HL-60 (cell line): ENCODE measurements around the gene PTPRF.

ENCODE experiments used
- DNase-seq, 2 experiments: peaks; one replicate each; pipeline ENCODE4 v3.0.0-alpha.2; 2010 to 2020; ENCODE audit warnings: low read depth in 1 of 2, low spot score in 1 of 2
- H3K27ac ChIP-seq: fragments of 250-450 bp; sonication (Bioruptor Pico); replicated peaks from 2 replicates; pipeline ENCODE4 v1.5.1; 2020; ENCODE audit warnings: mild to moderate bottlenecking, moderate library complexity
- H3K27me3 ChIP-seq: fragments of 250-450 bp; sonication (Bioruptor Pico); 2 replicates; pipeline ENCODE4 v1.5.1; 2021; ENCODE audit warnings: mild to moderate bottlenecking, moderate library complexity; ENCODE audit not compliant: insufficient read depth, poor library complexity, severe bottlenecking
- H3K4me3 ChIP-seq: replicated peaks from 2 replicates; pipeline ENCODE4 v1.5.1; 2011; ENCODE audit warnings: mild to moderate bottlenecking, control low read depth, low read length; ENCODE audit not compliant: insufficient read depth
- GABPA ChIP-seq: IDR thresholded peaks from 2 replicates; pipeline ENCODE4 v1.6.1; 2012; ENCODE audit warnings: low read depth
- POLR2AphosphoS5 ChIP-seq: IDR thresholded peaks from 2 replicates; pipeline ENCODE4 v1.6.1; 2012; ENCODE audit warnings: low read depth
- SPI1 ChIP-seq: IDR thresholded peaks from 2 replicates; pipeline ENCODE4 v1.6.1; 2012; ENCODE audit warnings: low read depth, mild to moderate bottlenecking, borderline replicate concordance
- TF ChIP-seq, protein P1 (sequence below): IDR thresholded peaks from 2 replicates; pipeline ENCODE4 v1.6.1; 2012; ENCODE audit warnings: low read depth; ENCODE audit not compliant: insufficient replicate concordance
- TF ChIP-seq, protein P2 (sequence below): IDR thresholded peaks from one replicate; pipeline ENCODE4 v1.5.1; 2011; ENCODE audit warnings: low read length, control low read depth, inconsistent platforms; ENCODE audit not compliant: insufficient read depth

The PTPRF gene

DNA sequence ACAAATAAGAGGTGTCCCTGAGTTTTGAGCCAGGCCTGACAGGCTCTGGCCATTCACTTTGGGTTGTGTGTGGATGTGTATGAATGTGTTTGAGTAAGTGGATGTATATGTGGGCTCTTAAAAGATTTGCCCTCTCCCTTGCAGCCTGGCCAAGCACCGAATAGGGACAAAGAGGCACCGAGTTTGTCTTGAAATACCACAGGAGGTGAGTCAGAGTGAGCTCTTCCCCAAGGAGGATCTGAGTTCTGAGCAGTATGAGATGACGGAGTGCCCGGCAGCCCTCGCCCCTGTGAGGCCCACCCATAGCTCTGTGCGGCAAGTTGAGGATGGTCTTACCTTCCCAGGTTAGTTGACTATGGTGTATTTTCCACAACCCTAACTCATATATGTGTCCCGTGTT lies 138.3 kb downstream of the PTPRF start:
- TF ChIP-seq, protein P1, sequence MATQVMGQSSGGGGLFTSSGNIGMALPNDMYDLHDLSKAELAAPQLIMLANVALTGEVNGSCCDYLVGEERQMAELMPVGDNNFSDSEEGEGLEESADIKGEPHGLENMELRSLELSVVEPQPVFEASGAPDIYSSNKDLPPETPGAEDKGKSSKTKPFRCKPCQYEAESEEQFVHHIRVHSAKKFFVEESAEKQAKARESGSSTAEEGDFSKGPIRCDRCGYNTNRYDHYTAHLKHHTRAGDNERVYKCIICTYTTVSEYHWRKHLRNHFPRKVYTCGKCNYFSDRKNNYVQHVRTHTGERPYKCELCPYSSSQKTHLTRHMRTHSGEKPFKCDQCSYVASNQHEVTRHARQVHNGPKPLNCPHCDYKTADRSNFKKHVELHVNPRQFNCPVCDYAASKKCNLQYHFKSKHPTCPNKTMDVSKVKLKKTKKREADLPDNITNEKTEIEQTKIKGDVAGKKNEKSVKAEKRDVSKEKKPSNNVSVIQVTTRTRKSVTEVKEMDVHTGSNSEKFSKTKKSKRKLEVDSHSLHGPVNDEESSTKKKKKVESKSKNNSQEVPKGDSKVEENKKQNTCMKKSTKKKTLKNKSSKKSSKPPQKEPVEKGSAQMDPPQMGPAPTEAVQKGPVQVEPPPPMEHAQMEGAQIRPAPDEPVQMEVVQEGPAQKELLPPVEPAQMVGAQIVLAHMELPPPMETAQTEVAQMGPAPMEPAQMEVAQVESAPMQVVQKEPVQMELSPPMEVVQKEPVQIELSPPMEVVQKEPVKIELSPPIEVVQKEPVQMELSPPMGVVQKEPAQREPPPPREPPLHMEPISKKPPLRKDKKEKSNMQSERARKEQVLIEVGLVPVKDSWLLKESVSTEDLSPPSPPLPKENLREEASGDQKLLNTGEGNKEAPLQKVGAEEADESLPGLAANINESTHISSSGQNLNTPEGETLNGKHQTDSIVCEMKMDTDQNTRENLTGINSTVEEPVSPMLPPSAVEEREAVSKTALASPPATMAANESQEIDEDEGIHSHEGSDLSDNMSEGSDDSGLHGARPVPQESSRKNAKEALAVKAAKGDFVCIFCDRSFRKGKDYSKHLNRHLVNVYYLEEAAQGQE, result no peak
- TF ChIP-seq GABPA, result no peak
- TF ChIP-seq, protein P2, sequence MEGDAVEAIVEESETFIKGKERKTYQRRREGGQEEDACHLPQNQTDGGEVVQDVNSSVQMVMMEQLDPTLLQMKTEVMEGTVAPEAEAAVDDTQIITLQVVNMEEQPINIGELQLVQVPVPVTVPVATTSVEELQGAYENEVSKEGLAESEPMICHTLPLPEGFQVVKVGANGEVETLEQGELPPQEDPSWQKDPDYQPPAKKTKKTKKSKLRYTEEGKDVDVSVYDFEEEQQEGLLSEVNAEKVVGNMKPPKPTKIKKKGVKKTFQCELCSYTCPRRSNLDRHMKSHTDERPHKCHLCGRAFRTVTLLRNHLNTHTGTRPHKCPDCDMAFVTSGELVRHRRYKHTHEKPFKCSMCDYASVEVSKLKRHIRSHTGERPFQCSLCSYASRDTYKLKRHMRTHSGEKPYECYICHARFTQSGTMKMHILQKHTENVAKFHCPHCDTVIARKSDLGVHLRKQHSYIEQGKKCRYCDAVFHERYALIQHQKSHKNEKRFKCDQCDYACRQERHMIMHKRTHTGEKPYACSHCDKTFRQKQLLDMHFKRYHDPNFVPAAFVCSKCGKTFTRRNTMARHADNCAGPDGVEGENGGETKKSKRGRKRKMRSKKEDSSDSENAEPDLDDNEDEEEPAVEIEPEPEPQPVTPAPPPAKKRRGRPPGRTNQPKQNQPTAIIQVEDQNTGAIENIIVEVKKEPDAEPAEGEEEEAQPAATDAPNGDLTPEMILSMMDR, result no peak
- no peak for TF ChIP-seq SPI1
- TF ChIP-seq POLR2AphosphoS5, result no peak
- no peak for DNase-seq
- H3K4me3 ChIP-seq, result no peak overlapping the region

DNA sequence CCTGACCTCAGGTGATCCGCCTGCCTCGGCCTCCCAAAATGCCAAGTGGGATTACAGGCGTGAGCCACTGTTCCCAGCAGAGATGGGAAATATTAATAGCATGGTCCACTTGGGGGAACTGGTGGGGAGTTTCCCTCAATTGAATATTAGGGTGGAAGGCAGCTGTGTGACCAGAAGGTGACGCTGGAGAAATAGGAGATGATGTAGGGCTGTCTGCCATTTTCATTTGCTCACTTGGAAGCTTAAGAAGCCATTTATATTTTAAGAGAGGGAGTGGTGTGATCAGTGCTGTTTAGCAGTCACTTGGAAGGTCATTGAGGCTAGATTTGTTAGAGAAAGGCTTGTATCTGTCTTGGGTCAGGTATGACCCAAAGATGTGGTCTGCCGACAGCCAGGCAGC lies 139.2 kb downstream of the PTPRF start:
- Histone ChIP-seq H3K27ac (no peak overlapping the region), H3K27me3 (no peaks in the 10 kb centered on the region), H3K4me3 (no peak overlapping the region)
- no peak for DNase-seq
- TF ChIP-seq, protein P1, result no peak
- TF ChIP-seq, protein P2, result no peak
- TF ChIP-seq POLR2AphosphoS5 (no peak), GABPA (no peak), SPI1 (no peak)

More for the DNA sequence above, 138.3 kb downstream of the PTPRF start:
- Histone ChIP-seq H3K27ac (no peak overlapping the region), H3K27me3 (no peaks in the 10 kb centered on the region)

DNA sequence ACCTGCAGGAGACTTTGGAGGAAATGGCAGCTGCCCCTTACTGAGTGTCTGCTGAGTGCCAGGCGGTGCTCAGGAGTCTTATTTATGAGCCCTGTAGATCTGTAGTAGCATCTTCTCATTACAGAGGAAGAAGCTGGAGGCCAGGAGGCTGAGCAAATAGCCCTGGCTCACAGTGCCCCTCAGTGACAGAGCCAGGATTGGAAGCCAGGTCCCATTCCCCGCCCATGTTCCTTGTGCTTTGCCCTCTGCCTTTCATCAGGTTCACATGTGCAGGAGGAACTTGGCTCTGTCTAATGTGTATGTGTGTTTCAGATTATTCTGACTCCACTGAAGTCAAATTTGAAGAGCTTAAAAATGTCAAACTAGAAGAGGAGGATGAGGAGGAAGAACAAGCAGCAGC lies 140.5 kb downstream of the PTPRF start:
- Histone ChIP-seq H3K4me3 (no peak overlapping the region), H3K27ac (no peak overlapping the region), H3K27me3 (no peaks in the 10 kb centered on the region)
- no peak for TF ChIP-seq GABPA
- no peak for TF ChIP-seq POLR2AphosphoS5
- TF ChIP-seq, protein P2, result no peak
- no peak for TF ChIP-seq SPI1
- TF ChIP-seq, protein P1, result no peak
- no peak for DNase-seq
